ENCODE measurements around the gene CEPT1. TPM values are rescaled to one million over a fixed set of nuclear protein-coding genes. Genes with fewer than 3 reads are reported as not detected.

The CEPT1 gene
- total and polyA plus RNA-seq, 10 of the 15 experiments (the other 5 are each of a cell fraction or from before 2014, with no cell fraction given), result 29.4 to 77.9 (median 54.8) TPM

GRCh38 chr1:111217183-111217910, 77.3 kb downstream of the CEPT1 start (continued):
- TF ChIP-seq ZBTB40 (IDR thresholded peaks at IDR 0.05; ENCODE audit: borderline replicate concordance), result no peak
- TF ChIP-seq PML (IDR thresholded peaks at IDR 0.05; ENCODE audit: low read length), result no peak
- TF ChIP-seq EED (IDR thresholded peaks at IDR 0.05; ENCODE audit: low read depth), result no peak; the same call in 1 of the 2 replicates
- TF ChIP-seq IRF4 (IDR thresholded peaks at IDR 0.05; ENCODE audit: low read depth, low read length), result peak; percentile 58; the same call in 1 of the 2 replicates
- no peak for TF ChIP-seq SKIL (IDR thresholded peaks at IDR 0.05; ENCODE audit: low read depth, poor library complexity, severe bottlenecking)
- no peak for TF ChIP-seq LARP7 (IDR thresholded peaks at IDR 0.05)
- TF ChIP-seq TCF7 (IDR thresholded peaks at IDR 0.05; ENCODE audit: borderline replicate concordance), result peak; percentile 48; the same call in 1 of the 2 replicates
- TF ChIP-seq FOS (IDR thresholded peaks at IDR 0.05; ENCODE audit: borderline replicate concordance, extremely low read depth, insufficient read length), result no peak
- TF ChIP-seq USF2 (IDR thresholded peaks at IDR 0.05; ENCODE audit: borderline replicate concordance, low read depth, low read length), result peak; percentile 49; the same call in 1 of the 2 replicates
- no peak for TF ChIP-seq SP1 (IDR thresholded peaks at IDR 0.05; ENCODE audit: low read depth, low read length)
- TF ChIP-seq BRCA1 (IDR thresholded peaks at IDR 0.05; ENCODE audit: low read depth, low read length), result no peak
- TF ChIP-seq NFYB (IDR thresholded peaks at IDR 0.05; ENCODE audit: insufficient read depth, low read depth, low read length), result no peak
- no peak for TF ChIP-seq MTA3 (IDR thresholded peaks at IDR 0.05; ENCODE audit: borderline replicate concordance, low read length)
- TF ChIP-seq MEF2A (IDR thresholded peaks at IDR 0.05; ENCODE audit: insufficient read depth, low read depth, low read length), result 0 out of 2 replicates have a peak, but pooled peaks have one; percentile 39
- no peak for TF ChIP-seq ZZZ3 (IDR thresholded peaks at IDR 0.05; ENCODE audit: control insufficient read depth, insufficient read length, low read depth)
- TF ChIP-seq SREBF2 (IDR thresholded peaks at IDR 0.05; ENCODE audit: low read length), result no peak
- no peak for TF ChIP-seq IKZF1 (conservative IDR thresholded peaks at IDR 0.05)
- TF ChIP-seq BMI1 (IDR thresholded peaks at IDR 0.05; ENCODE audit: borderline replicate concordance), result no peak
- TF ChIP-seq RAD21 (IDR thresholded peaks at IDR 0.05; ENCODE audit: insufficient read depth, low read depth, low read length), result 0 out of 2 replicates have a peak, but pooled peaks have one; percentile 5
- no peak; a peak in 1 of 4 replicates for TF ChIP-seq ETV6 (conservative IDR thresholded peaks at IDR 0.05 in 1 of 2, IDR thresholded peaks at IDR 0.05 in 1 of 2; ENCODE audit: borderline replicate concordance in 1 of 2, low read depth in 1 of 2)
- peak; percentile 32 to 65; a peak in 3 of 4 replicates for TF ChIP-seq EP300 (IDR thresholded peaks at IDR 0.05; ENCODE audit: borderline replicate concordance in 1 of 2, control insufficient read depth in 1 of 2, low read depth in 2 of 2, low read length in 2 of 2)
- TF ChIP-seq SUZ12 (IDR thresholded peaks at IDR 0.05; ENCODE audit: unreplicated experiment), result no peak
- TF ChIP-seq RB1 (IDR thresholded peaks at IDR 0.05; ENCODE audit: borderline replicate concordance), result no peak
- no peak for TF ChIP-seq NRF1 (conservative IDR thresholded peaks at IDR 0.05; ENCODE audit: low read depth, low read length)

Measured in GM12878 (cell line).